HG03196 (cell line): ENCODE results near the gene KIRREL3.

Source experiments
- ATAC-seq: cut with Tn5 transposase; IDR thresholded peaks from one replicate; pipeline ENCODE4 v1.9.1; 2021; ENCODE audit not compliant: unreplicated experiment

The KIRREL3 gene

GRCh38 chr11:126797457-126798169, 203.0 kb downstream of the KIRREL3 start:
- ATAC-seq: no peak

GRCh38 chr11:126793596-126793995, 207.0 kb downstream of the KIRREL3 start:
- no peak for ATAC-seq

GRCh38 chr11:126791991-126792390, 208.6 kb downstream of the KIRREL3 start:
- ATAC-seq: no peak

GRCh38 chr11:126791446-126791845, 209.1 kb downstream of the KIRREL3 start:
- ATAC-seq: no peak

GRCh38 chr11:126790550-126791081, 210.0 kb downstream of the KIRREL3 start:
- ATAC-seq: no peak

GRCh38 chr11:126782810-126783209, 217.8 kb downstream of the KIRREL3 start:
- no peak for ATAC-seq

- ATAC-seq: no peak
Measured at GRCh38 chr11:126781942-126782341, 218.6 kb downstream of the KIRREL3 start.

- ATAC-seq: no peak
Measured at GRCh38 chr11:126776119-126776518, 224.5 kb downstream of the KIRREL3 start.

- ATAC-seq: no peak
Measured at GRCh38 chr11:126772267-126772666, 228.3 kb downstream of the KIRREL3 start.

- no peak for ATAC-seq
Measured at GRCh38 chr11:126768702-126769101, 231.9 kb downstream of the KIRREL3 start.

GRCh38 chr11:126766440-126766839, 234.1 kb downstream of the KIRREL3 start:
- no peak for ATAC-seq

- no peak for ATAC-seq
Measured at GRCh38 chr11:126765196-126765595, 235.4 kb downstream of the KIRREL3 start.

- no peak for ATAC-seq
Measured at GRCh38 chr11:126764231-126764630, 236.3 kb downstream of the KIRREL3 start.

GRCh38 chr11:126756855-126757254, 243.7 kb downstream of the KIRREL3 start:
- ATAC-seq: no peak

- no peak for ATAC-seq
Measured at GRCh38 chr11:126756421-126756820, 244.1 kb downstream of the KIRREL3 start.

GRCh38 chr11:126755526-126755925, 245.0 kb downstream of the KIRREL3 start:
- ATAC-seq: no peak

- ATAC-seq: no peak
Measured at GRCh38 chr11:126754591-126755426, 245.8 kb downstream of the KIRREL3 start.

GRCh38 chr11:126753990-126754389, 246.6 kb downstream of the KIRREL3 start:
- ATAC-seq: no peak

- no peak for ATAC-seq
Measured at GRCh38 chr11:126751242-126751641, 249.3 kb downstream of the KIRREL3 start.

- no peak for ATAC-seq
Measured at GRCh38 chr11:126748793-126749192, 251.8 kb downstream of the KIRREL3 start.

GRCh38 chr11:126748100-126748791, 252.3 kb downstream of the KIRREL3 start:
- no peak for ATAC-seq
